Activated naive CD4-positive, alpha-beta T cell treated with Interleukin-2 at 50 U/mL for 16 hours (primary cell): ENCODE measurements around the gene AUTS2.
"Not testable (repeated sequence)": the region's sequence is repeated elsewhere in the genome, so short reads cannot be mapped to it uniquely, and the experiment has no call there.

ENCODE experiments used
- DNase-seq: peaks from one replicate; pipeline ENCODE4 v3.0.0-alpha.2; 2020

AUTS2 gene

GRCh38 chr7:69768986-69769595 lies 170.8 kb downstream of the AUTS2 start:
- DNase-seq: no peak

DNA sequence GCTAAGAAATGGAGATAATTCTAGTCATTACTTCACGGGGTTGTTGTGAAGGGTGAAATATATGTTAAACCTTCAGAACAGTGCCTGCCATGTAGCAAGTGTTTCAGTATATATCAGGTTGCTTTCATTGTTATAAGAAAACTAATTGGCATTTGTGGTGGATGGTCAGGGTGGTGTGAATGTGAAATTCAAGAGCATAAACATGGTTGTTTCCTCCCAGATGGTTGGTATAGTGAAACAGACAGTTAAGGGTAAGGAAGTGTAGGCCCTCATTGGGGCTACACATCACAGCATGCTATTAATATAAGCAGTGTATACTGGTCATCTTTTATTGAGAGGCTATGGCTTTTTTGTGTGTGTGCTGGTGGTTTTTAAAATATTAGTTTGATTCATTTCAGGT lies 171.6 kb downstream of the AUTS2 start:
- no peak for DNase-seq

DNA sequence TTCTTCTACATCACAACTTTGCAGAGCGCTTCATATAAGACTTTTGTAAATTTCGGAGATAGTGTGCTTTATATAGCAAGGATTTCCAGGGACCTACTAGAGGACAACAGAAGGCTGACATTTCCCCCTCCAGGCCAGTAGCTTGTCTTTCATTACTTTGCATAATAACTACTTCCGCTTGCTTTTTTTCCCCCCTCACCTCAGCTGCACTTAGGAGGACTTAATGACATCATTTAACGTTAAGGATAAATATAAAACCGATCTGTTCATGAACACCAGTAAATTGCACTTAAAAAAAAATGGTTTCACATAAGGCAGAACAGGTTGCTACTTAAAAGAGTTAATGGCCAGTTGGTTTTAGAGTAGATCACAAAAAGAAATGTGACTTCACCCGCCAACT lies 172.3 kb downstream of the AUTS2 start:
- no peak for DNase-seq

- no peak for DNase-seq
Measured at GRCh38 chr7:69772718-69773436, 174.6 kb downstream of the AUTS2 start.

DNA sequence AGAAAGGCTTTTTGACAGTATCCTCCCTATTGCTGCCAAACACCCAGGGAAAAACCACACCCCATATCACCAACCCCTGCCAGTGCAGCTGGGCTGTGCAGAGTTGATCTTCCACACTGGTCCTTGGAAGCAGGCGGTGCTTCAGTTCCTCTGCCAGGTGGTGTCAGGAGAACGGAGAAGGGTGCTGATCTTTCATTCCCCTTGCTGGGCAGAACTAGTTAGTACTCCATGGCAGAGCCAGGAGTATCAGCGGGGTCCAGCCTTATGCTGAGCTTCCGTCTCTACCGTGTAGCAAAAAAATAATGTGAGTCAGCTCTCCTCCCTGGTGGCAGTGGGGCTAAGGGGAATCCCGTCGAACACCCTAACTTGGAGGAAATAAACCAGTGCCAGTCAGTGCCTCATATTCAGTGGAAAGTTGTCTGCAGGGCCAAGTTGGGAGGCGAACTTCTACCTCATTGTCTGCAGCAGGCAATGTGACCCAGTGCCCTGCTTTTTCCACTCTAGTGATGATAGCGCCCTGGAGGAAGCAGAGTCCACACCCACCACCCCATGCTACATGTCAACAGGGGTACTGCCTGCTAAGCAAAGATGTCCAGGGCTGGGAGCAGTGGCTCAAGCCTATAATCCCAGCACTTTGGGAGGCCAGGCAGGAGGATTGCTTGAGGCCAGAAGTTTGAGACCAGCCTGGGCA lies 175.4 kb downstream of the AUTS2 start:
- no peak for DNase-seq

DNA sequence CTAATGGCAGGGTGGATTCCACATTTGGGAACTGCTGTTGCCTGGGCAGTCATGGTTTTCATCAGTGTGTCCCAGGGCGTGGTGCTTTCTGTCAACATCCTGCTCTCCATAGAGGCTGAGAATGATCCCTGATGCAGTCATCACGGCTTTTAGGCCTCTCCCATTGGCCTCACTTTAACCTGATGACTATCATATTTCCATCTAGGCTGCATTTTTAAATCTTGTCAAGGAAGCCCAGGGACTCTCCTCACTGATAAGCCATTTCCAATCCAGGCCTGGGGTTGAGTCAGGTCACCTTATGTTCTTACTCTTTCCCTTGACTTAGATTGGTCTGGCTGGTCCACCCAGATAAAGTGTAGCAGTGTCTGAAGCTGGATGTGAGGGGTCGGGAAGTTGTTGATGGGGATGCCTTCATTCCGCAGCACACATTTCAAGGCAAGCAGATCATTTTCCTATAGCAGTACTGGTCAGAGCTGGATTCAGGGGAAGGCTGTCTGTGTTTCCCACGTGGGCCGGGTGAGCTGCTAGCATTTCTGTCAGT lies 177.0 kb downstream of the AUTS2 start:
- DNase-seq: no peak

GRCh38 chr7:69776611-69777010 lies 178.3 kb downstream of the AUTS2 start:
- DNase-seq: no peak

GRCh38 chr7:69778138-69778537 lies 179.9 kb downstream of the AUTS2 start:
- no peak for DNase-seq

- DNase-seq: no peak
Measured at GRCh38 chr7:69780379-69780778, 182.1 kb downstream of the AUTS2 start.

- no peak for DNase-seq
Measured at GRCh38 chr7:69781412-69781846, 183.2 kb downstream of the AUTS2 start.

- DNase-seq: no peak
Measured at GRCh38 chr7:69782917-69783684, 184.8 kb downstream of the AUTS2 start.

- not testable (repeated sequence) for DNase-seq
Measured at GRCh38 chr7:69786130-69786529, 187.9 kb downstream of the AUTS2 start.

DNA sequence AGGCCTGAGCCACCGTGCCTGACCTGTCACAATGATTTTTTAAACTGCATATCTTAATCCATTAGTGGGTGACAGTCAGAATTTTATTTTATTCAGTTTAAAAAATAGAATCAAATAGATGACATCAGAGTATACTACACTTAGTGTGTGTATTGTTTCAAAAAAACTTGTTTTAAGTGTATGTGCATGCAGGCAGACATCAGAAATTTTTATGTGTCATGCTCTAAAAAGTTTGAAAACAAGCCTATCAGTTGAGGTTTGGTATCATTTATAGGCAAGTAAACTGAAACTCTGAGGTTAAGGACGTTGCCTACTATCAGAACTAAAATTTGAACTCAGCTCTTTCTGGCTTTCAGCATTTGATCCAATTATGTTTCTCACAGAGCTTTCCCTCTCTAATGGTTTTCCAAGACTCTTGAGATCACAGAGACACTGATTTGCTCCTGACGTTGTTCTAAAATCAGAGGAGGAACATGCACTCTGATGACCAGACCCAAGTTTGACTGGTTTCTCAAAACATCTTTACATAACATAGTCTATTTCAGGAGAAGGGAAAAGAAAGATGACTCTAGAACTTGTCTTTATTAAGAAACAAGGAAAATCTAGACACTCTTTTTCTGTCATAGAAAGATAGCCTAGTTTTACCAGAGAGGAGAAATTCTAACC lies 188.6 kb downstream of the AUTS2 start:
- no peak for DNase-seq

GRCh38 chr7:69787736-69788431 lies 189.6 kb downstream of the AUTS2 start:
- DNase-seq: no peak

DNA sequence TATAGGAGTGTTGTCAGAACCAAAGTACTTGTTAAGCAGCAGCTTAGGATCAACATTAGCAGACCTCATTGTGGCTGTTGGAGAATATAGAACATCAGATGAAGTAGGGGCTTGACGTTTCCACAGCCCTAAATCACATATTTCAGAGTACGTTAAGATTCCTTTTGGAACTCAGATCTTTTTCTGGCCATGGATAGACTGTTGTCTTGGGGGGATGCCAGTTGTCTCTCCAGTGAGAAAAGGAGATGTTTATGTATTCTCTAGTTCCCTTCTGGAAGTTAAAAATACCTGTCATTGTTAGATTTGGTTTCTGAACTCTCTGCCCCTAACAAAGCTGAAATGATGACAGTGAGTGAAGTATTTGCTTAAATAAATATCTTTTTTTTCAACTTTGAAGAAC lies 191.3 kb downstream of the AUTS2 start:
- no peak for DNase-seq

DNA sequence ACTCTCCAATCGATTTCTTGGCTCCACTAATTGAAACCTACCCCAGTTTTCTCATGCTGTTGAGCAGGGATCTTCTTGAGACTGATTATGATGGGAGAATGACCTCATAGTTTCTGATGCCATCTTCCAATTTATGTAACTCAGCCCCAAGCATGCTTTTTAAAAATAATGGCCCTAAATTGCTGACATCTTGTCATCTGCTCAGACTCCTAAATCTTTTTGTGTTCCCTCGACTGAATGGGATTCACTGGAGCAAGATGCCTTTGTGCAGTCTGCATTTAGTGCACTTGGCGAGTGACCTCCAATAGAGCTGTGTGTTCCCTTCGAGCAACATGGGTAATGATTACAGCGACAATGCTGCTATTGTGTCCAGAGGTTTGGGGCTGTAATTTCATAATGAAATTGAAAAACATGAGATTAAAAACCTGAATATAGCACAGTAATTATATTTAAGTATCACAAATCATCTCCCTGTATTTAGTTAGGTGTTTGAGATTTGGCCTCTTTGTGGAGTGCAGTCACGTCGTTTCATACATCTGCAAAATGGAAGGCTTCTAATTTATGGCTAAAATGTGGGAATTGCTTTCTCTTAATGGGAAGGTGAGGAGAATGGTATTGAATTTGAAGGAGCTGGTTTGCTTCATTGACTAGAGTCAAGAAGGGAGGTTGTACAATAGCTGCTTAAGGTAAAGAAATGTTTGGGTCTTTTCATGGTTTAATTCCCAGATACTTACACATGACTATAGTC lies 192.9 kb downstream of the AUTS2 start:
- no peak for DNase-seq

DNA sequence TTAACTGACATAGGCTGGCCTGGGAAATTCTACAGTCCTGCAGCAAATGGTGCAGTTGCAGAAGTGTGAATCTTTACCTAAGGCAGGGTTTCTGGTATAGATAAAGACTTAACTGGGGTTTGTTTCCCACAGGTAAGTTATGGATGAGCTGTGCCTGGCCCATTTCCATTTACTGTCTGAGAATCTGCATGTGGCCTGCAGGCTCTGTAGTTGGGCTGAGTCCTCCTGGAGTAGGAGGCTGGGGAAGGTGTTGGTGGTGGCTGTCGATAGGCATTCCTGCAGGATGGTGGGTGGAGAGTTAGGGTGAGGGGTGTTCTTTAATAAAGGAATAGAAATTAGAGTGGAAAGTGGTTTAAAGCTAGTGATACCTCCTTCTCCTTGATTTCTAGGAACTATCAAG lies 193.5 kb downstream of the AUTS2 start:
- DNase-seq: no peak

GRCh38 chr7:69795932-69796331 lies 197.7 kb downstream of the AUTS2 start:
- DNase-seq: no peak

DNA sequence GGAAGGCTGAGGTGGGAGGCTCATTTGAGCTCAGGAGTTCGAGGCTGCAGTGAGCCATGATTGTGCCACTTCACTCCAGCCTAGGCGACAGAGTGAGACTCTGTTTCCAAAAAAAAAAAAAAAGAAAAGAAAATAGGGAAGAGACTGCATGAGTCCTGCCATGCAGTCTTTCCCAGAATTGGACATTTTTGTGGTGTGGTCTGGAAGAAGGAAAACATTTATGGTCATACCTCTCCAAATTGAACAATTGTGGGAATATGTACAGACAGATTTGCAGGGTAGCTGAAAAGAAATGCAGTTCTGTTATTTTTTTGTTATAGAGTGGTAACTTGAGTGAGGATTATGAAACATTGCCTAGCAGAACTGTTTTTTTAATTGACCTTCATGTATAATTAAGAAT lies 198.1 kb downstream of the AUTS2 start:
- no peak for DNase-seq

- DNase-seq: no peak
Measured at GRCh38 chr7:69799048-69799697, 200.9 kb downstream of the AUTS2 start.

- no peak for DNase-seq
Measured at GRCh38 chr7:69799990-69800389, 201.7 kb downstream of the AUTS2 start.
